ENCODE measurements around the gene FPR2. TPM values are rescaled to one million over a fixed set of nuclear protein-coding genes. Genes with fewer than 3 reads are reported as not detected.

The FPR2 gene
- total and polyA plus RNA-seq, 5 donors from 2014 or later, result not detected

GRCh38 chr19:51784922-51785690 lies 24.1 kb downstream of the FPR2 start:
- Histone ChIP-seq H3K27me3 (ENCODE audit: control insufficient read depth, insufficient read depth, low read length) (no peaks in the 10 kb centered on the region), H3K9me3 (ENCODE audit: control insufficient read depth in 2 of 2, low read length in 2 of 2) (peaks cover 0 to 5% of the 10 kb centered on the region in 2 experiments), H3K36me3 (ENCODE audit: control insufficient read depth, insufficient read depth, low read length) (no peaks in the 10 kb centered on the region), H3K27ac (ENCODE audit: insufficient read depth, low read length, poor library complexity, severe bottlenecking) (no peak overlapping the region), H3K4me3 (ENCODE audit: low read depth, low read length) (no peak overlapping the region), H3K4me1 (ENCODE audit: control insufficient read depth, insufficient read depth, low read length, poor library complexity, severe bottlenecking) (no peaks in the 10 kb centered on the region)
- no peaks in the 10 kb centered on the region for H3K27me3 Mint-ChIP-seq
- peaks cover 0 to 8% (median 3%) of the 10 kb centered on the region in 7 donors for H3K9me3 Mint-ChIP-seq
- no peak overlapping the region for H3K4me3 Mint-ChIP-seq
- peaks cover 0 to 3% (median 0%) of the 10 kb centered on the region in 4 donors for H3K4me1 Mint-ChIP-seq
- H3K27ac Mint-ChIP-seq, result no peak overlapping the region
- DNase-seq (peak in 1 of 3 donors; percentile 17), ATAC-seq (ENCODE audit: low read depth in 2 of 2) (peak; percentile 37 to 63)
- no peaks in the 10 kb centered on the region for H3K36me3 Mint-ChIP-seq

- no peak for DNase-seq
- peaks cover 2 to 13% (median 4%) of the 10 kb centered on the region in 7 donors for H3K9me3 Mint-ChIP-seq
- ATAC-seq (ENCODE audit: low read depth in 2 of 2), result no peak
- no peaks in the 10 kb centered on the region for H3K27me3 ChIP-seq (ENCODE audit: control insufficient read depth, insufficient read depth, low read length)
- H3K9me3 ChIP-seq (ENCODE audit: control insufficient read depth in 2 of 2, low read length in 2 of 2), result peaks cover 0 to 5% of the 10 kb centered on the region in 2 experiments
- H3K27ac ChIP-seq (ENCODE audit: insufficient read depth, low read length, poor library complexity, severe bottlenecking), result no peak overlapping the region
- H3K4me1 Mint-ChIP-seq, result peaks cover 0 to 3% (median 0%) of the 10 kb centered on the region in 4 donors
- H3K4me3 ChIP-seq (ENCODE audit: low read depth, low read length), result no peak overlapping the region
- no peaks in the 10 kb centered on the region for H3K36me3 ChIP-seq (ENCODE audit: control insufficient read depth, insufficient read depth, low read length)
- H3K36me3 Mint-ChIP-seq, result no peaks in the 10 kb centered on the region
- H3K4me1 ChIP-seq (ENCODE audit: control insufficient read depth, insufficient read depth, low read length, poor library complexity, severe bottlenecking), result no peaks in the 10 kb centered on the region
- no peaks in the 10 kb centered on the region for H3K27me3 Mint-ChIP-seq
- no peak overlapping the region for H3K27ac Mint-ChIP-seq
- no peak overlapping the region for H3K4me3 Mint-ChIP-seq
These were observed 25.9 kb downstream of the FPR2 start for GRCh38 chr19:51786646-51787494.

- no peaks in the 10 kb centered on the region for H3K36me3 Mint-ChIP-seq
- H3K27me3 Mint-ChIP-seq, result no peaks in the 10 kb centered on the region
- H3K27ac ChIP-seq (ENCODE audit: insufficient read depth, low read length, poor library complexity, severe bottlenecking), result no peak overlapping the region
- H3K9me3 Mint-ChIP-seq, result peaks cover 2 to 16% (median 5%) of the 10 kb centered on the region in 7 donors
- no peaks in the 10 kb centered on the region for H3K4me1 ChIP-seq (ENCODE audit: control insufficient read depth, insufficient read depth, low read length, poor library complexity, severe bottlenecking)
- H3K4me3 ChIP-seq (ENCODE audit: low read depth, low read length), result no peak overlapping the region
- DNase-seq (no peak), ATAC-seq (ENCODE audit: low read depth in 2 of 2) (no peak)
- no peaks in the 10 kb centered on the region for H3K27me3 ChIP-seq (ENCODE audit: control insufficient read depth, insufficient read depth, low read length)
- H3K9me3 ChIP-seq (ENCODE audit: control insufficient read depth in 2 of 2, low read length in 2 of 2), result peaks cover 0 to 5% of the 10 kb centered on the region in 2 experiments
- H3K36me3 ChIP-seq (ENCODE audit: control insufficient read depth, insufficient read depth, low read length), result no peaks in the 10 kb centered on the region
- H3K4me3 Mint-ChIP-seq, result no peak overlapping the region
- H3K4me1 Mint-ChIP-seq, result peaks cover 0 to 3% (median 0%) of the 10 kb centered on the region in 4 donors
- H3K27ac Mint-ChIP-seq, result no peak overlapping the region
These were observed 27.0 kb downstream of the FPR2 start for GRCh38 chr19:51788029-51788428.

GRCh38 chr19:51789061-51789795 lies 28.2 kb downstream of the FPR2 start:
- no peaks in the 10 kb centered on the region for H3K27me3 Mint-ChIP-seq
- H3K36me3 Mint-ChIP-seq, result no peaks in the 10 kb centered on the region
- H3K27ac Mint-ChIP-seq, result no peak overlapping the region
- Histone ChIP-seq H3K4me1 (ENCODE audit: control insufficient read depth, insufficient read depth, low read length, poor library complexity, severe bottlenecking) (no peaks in the 10 kb centered on the region), H3K36me3 (ENCODE audit: control insufficient read depth, insufficient read depth, low read length) (no peaks in the 10 kb centered on the region), H3K27ac (ENCODE audit: insufficient read depth, low read length, poor library complexity, severe bottlenecking) (no peak overlapping the region), H3K27me3 (ENCODE audit: control insufficient read depth, insufficient read depth, low read length) (no peaks in the 10 kb centered on the region), H3K9me3 (ENCODE audit: control insufficient read depth in 2 of 2, low read length in 2 of 2) (peaks cover 0 to 5% of the 10 kb centered on the region in 2 experiments), H3K4me3 (ENCODE audit: low read depth, low read length) (no peak overlapping the region)
- DNase-seq, result no peak
- ATAC-seq (ENCODE audit: low read depth in 2 of 2), result no peak
- H3K4me3 Mint-ChIP-seq, result no peak overlapping the region
- H3K4me1 Mint-ChIP-seq, result peaks cover 0 to 3% (median 0%) of the 10 kb centered on the region in 4 donors
- peaks cover 4 to 16% (median 7%) of the 10 kb centered on the region in 7 donors for H3K9me3 Mint-ChIP-seq

GRCh38 chr19:51792932-51793331 lies 32.0 kb downstream of the FPR2 start:
- Histone ChIP-seq H3K9me3 (ENCODE audit: control insufficient read depth in 2 of 2, low read length in 2 of 2) (peaks cover 0 to 3% of the 10 kb centered on the region in 2 experiments), H3K27me3 (ENCODE audit: control insufficient read depth, insufficient read depth, low read length) (no peaks in the 10 kb centered on the region), H3K4me1 (ENCODE audit: control insufficient read depth, insufficient read depth, low read length, poor library complexity, severe bottlenecking) (no peaks in the 10 kb centered on the region), H3K27ac (ENCODE audit: insufficient read depth, low read length, poor library complexity, severe bottlenecking) (no peak overlapping the region), H3K36me3 (ENCODE audit: control insufficient read depth, insufficient read depth, low read length) (no peaks in the 10 kb centered on the region), H3K4me3 (ENCODE audit: low read depth, low read length) (no peak overlapping the region)
- no peaks in the 10 kb centered on the region for H3K36me3 Mint-ChIP-seq
- ATAC-seq (ENCODE audit: low read depth in 2 of 2) (no peak), DNase-seq (no peak)
- no peaks in the 10 kb centered on the region for H3K4me1 Mint-ChIP-seq
- no peaks in the 10 kb centered on the region for H3K27me3 Mint-ChIP-seq
- no peak overlapping the region for H3K4me3 Mint-ChIP-seq
- peaks cover 4 to 24% (median 10%) of the 10 kb centered on the region in 7 donors for H3K9me3 Mint-ChIP-seq
- no peak overlapping the region for H3K27ac Mint-ChIP-seq

- H3K9me3 ChIP-seq (ENCODE audit: control insufficient read depth in 2 of 2, low read length in 2 of 2), result peaks cover 0 to 3% of the 10 kb centered on the region in 2 experiments
- ATAC-seq (ENCODE audit: low read depth in 2 of 2) (no peak), DNase-seq (no peak)
- H3K27ac Mint-ChIP-seq, result no peak overlapping the region
- no peaks in the 10 kb centered on the region for H3K4me1 ChIP-seq (ENCODE audit: control insufficient read depth, insufficient read depth, low read length, poor library complexity, severe bottlenecking)
- H3K4me3 ChIP-seq (ENCODE audit: low read depth, low read length), result no peak overlapping the region
- no peaks in the 10 kb centered on the region for H3K27me3 Mint-ChIP-seq
- H3K36me3 Mint-ChIP-seq, result no peaks in the 10 kb centered on the region
- H3K4me3 Mint-ChIP-seq, result no peak overlapping the region
- H3K27ac ChIP-seq (ENCODE audit: insufficient read depth, low read length, poor library complexity, severe bottlenecking), result no peak overlapping the region
- no peaks in the 10 kb centered on the region for H3K27me3 ChIP-seq (ENCODE audit: control insufficient read depth, insufficient read depth, low read length)
- H3K4me1 Mint-ChIP-seq, result no peaks in the 10 kb centered on the region
- peaks cover 4 to 24% (median 11%) of the 10 kb centered on the region in 7 donors for H3K9me3 Mint-ChIP-seq
- H3K36me3 ChIP-seq (ENCODE audit: control insufficient read depth, insufficient read depth, low read length), result no peaks in the 10 kb centered on the region
These were observed 33.0 kb downstream of the FPR2 start for GRCh38 chr19:51793994-51794393.

GRCh38 chr19:51794885-51795490 lies 34.0 kb downstream of the FPR2 start, which contains the start of gene FPR3:
TSS of gene FPR3 (plus strand) at chr19:51795157. CDS start at chr19:51823749, 28,592 bp downstream.
- H3K9me3 Mint-ChIP-seq, result peaks cover 4 to 24% (median 11%) of the 10 kb centered on the region in 7 donors
- H3K27me3 Mint-ChIP-seq, result no peaks in the 10 kb centered on the region
- H3K36me3 Mint-ChIP-seq, result no peaks in the 10 kb centered on the region
- H3K36me3 ChIP-seq (ENCODE audit: control insufficient read depth, insufficient read depth, low read length), result no peaks in the 10 kb centered on the region
- H3K9me3 ChIP-seq (ENCODE audit: control insufficient read depth in 2 of 2, low read length in 2 of 2), result peaks cover 3 to 5% of the 10 kb centered on the region in 2 experiments
- no peaks in the 10 kb centered on the region for H3K27me3 ChIP-seq (ENCODE audit: control insufficient read depth, insufficient read depth, low read length)
- DNase-seq (no peak), ATAC-seq (ENCODE audit: low read depth in 2 of 2) (no peak)
- H3K4me1 ChIP-seq (ENCODE audit: control insufficient read depth, insufficient read depth, low read length, poor library complexity, severe bottlenecking), result no peaks in the 10 kb centered on the region
- no peak within 1 kb of the TSS for H3K27ac Mint-ChIP-seq
- no peak within 1 kb of the TSS for H3K27ac ChIP-seq (ENCODE audit: insufficient read depth, low read length, poor library complexity, severe bottlenecking)
- no peaks in the 10 kb centered on the region for H3K4me1 Mint-ChIP-seq
- H3K4me3 ChIP-seq (ENCODE audit: low read depth, low read length), result no peak within 1 kb of the TSS
- no peak within 1 kb of the TSS for H3K4me3 Mint-ChIP-seq

All from CD4-positive, CD25-positive, alpha-beta regulatory T cell (primary cell).